ENCODE results near the gene NEGR1.
A peak's percentile ranks its signal among the peaks of the same experiment; 100 is the strongest.

DNA sequence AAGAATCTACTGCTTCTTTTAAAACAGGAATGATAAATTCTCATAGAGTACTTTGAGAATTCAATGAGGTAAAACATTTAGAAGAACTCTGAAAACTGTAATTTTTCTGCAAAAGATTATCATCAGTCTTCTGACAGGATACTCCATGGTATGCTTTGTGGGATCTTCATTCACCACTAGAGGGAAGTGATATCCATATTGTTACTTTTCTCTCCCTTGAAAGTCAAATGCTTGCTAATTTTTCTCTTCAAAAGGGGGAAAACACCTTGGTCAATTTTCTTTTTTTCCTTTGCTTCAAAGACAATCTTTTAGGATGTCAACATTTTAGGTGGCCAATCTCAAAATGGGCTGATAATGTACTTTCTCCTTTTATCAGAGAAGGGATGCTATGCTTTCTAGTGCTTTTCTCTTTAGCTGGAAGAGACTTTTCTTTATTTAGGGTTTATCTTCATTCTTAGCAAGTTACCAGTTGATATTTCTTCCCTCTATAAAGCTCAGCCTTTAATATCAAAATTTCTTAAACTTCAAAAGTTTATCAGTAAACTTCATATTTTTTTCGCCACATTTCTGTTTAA, 95.5 kb downstream of the NEGR1 start:
- TF ChIP-seq, protein P1, sequence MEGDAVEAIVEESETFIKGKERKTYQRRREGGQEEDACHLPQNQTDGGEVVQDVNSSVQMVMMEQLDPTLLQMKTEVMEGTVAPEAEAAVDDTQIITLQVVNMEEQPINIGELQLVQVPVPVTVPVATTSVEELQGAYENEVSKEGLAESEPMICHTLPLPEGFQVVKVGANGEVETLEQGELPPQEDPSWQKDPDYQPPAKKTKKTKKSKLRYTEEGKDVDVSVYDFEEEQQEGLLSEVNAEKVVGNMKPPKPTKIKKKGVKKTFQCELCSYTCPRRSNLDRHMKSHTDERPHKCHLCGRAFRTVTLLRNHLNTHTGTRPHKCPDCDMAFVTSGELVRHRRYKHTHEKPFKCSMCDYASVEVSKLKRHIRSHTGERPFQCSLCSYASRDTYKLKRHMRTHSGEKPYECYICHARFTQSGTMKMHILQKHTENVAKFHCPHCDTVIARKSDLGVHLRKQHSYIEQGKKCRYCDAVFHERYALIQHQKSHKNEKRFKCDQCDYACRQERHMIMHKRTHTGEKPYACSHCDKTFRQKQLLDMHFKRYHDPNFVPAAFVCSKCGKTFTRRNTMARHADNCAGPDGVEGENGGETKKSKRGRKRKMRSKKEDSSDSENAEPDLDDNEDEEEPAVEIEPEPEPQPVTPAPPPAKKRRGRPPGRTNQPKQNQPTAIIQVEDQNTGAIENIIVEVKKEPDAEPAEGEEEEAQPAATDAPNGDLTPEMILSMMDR (conservative IDR thresholded peaks at IDR 0.05; ENCODE audit: low read length): 0 out of 2 replicates have a peak, but pooled peaks have one; percentile 30
- no peak for TF ChIP-seq EZH2phosphoT487 (IDR thresholded peaks at IDR 0.05; ENCODE audit: borderline replicate concordance, low read depth, low read length)

All from OCI-LY7 (cell line).